Fibroblast of lung (primary cell): Measurements from ENCODE around the gene GBF1. TPM values are rescaled to one million over a fixed set of nuclear protein-coding genes. Genes with fewer than 3 reads are reported as not detected.

Experiments used
- DNase-seq, 2 donors: peaks; one replicate each; pipeline versions ENCODE4 v3.0.0 to v3.0.0-alpha.2; 2010; ENCODE audit warnings: low read depth in 2 of 2
- H2AFZ ChIP-seq: 2 replicates; pipeline ENCODE4 v1.5.1; 2012; ENCODE audit warnings: low read length, control low read depth, inconsistent platforms
- H3K27ac ChIP-seq: 2 replicates; pipeline ENCODE4 v1.5.1; 2011; ENCODE audit warnings: low read length, control low read depth; ENCODE audit not compliant: insufficient read depth
- H3K27me3 ChIP-seq: 2 replicates; pipeline ENCODE4 v1.5.1; 2011; ENCODE audit warnings: mild to moderate bottlenecking, low read length; ENCODE audit not compliant: control insufficient read depth, insufficient read depth
- H3K36me3 ChIP-seq: 2 replicates; pipeline ENCODE4 v1.5.1; 2011; ENCODE audit warnings: low read length; ENCODE audit not compliant: control insufficient read depth, insufficient read depth
- H3K4me1 ChIP-seq: 2 replicates; pipeline ENCODE4 v1.5.1; 2011; ENCODE audit warnings: low read length; ENCODE audit not compliant: control insufficient read depth, insufficient read depth; ENCODE audit errors: extremely low read depth
- H3K4me2 ChIP-seq: 2 replicates; pipeline ENCODE4 v1.5.1; 2011; ENCODE audit warnings: low read length, control low read depth; ENCODE audit not compliant: insufficient read depth; ENCODE audit errors: extremely low read depth
- H3K4me3 ChIP-seq, 4 experiments: fragments of 200-600 bp in 1 of 4; sonication (generic) in 1 of 4; replicated peaks in 1 of 4; 2 replicates each; pipeline ENCODE4 v1.5.1; 2011 to 2016; ENCODE audit warnings: low read length in 4 of 4, low read depth in 3 of 4, mild to moderate bottlenecking in 3 of 4, control low read depth in 2 of 4, inconsistent platforms in 1 of 4, mixed read lengths in 1 of 4; ENCODE audit not compliant: insufficient read depth in 1 of 4; ENCODE audit errors: control extremely low read depth in 1 of 4
- H3K79me2 ChIP-seq: 2 replicates; pipeline ENCODE4 v1.5.1; 2012; ENCODE audit warnings: mild to moderate bottlenecking, low read length, inconsistent platforms; ENCODE audit not compliant: control insufficient read depth, insufficient read depth
- H3K9ac ChIP-seq: 2 replicates; pipeline ENCODE4 v1.5.1; 2011; ENCODE audit warnings: mild to moderate bottlenecking, low read length, control low read depth; ENCODE audit not compliant: insufficient read depth
- H3K9me3 ChIP-seq: 2 replicates; pipeline ENCODE4 v1.5.1; 2012; ENCODE audit warnings: low read depth, low read length; ENCODE audit not compliant: control insufficient read depth, insufficient read depth
- H4K20me1 ChIP-seq: 2 replicates; pipeline ENCODE4 v1.5.1; 2011; ENCODE audit warnings: low read length; ENCODE audit not compliant: control insufficient read depth, insufficient read depth; ENCODE audit errors: extremely low read depth
- EZH2 ChIP-seq: IDR thresholded peaks from 2 replicates; pipeline ENCODE4 v1.5.1; 2012; ENCODE audit warnings: low read length, control low read depth, mild to moderate bottlenecking; ENCODE audit errors: missing control alignments
- polyA plus RNA-seq, 2 donors: library from polyadenylated mRNA; depleted of rRNA in 1 of 2; stranded (reverse) in 1 of 2; unstranded in 1 of 2; fragments of >200 nt; gene quantifications; 2 replicates each; pipeline ENCODE4 v1.2.1, GENCODE V29; 2011 to 2012; ENCODE audit warnings: missing spikeins in 1 of 2
- total RNA-seq: library from RNA; depleted of rRNA; stranded (reverse); fragments of >200 nt; gene quantifications from 2 replicates; pipeline ENCODE4 v1.2.1, GENCODE V29; 2014
- TF ChIP-seq, protein P1 (sequence below), 2 donors: IDR thresholded peaks in 1 of 2; conservative IDR thresholded peaks in 1 of 2; 1 replicate in 1 of 2; 2 replicates in 1 of 2; pipeline ENCODE4 v1.5.1; 2011 to 2012; ENCODE audit warnings: low read length in 2 of 2, control low read depth in 1 of 2, inconsistent platforms in 1 of 2, low read depth in 1 of 2, mild to moderate bottlenecking in 1 of 2

The GBF1 gene
- total and polyA plus RNA-seq, 2 donors (not counting 1 experiment from before 2014, with no cell fraction given): 24.1 to 24.6 TPM

DNA sequence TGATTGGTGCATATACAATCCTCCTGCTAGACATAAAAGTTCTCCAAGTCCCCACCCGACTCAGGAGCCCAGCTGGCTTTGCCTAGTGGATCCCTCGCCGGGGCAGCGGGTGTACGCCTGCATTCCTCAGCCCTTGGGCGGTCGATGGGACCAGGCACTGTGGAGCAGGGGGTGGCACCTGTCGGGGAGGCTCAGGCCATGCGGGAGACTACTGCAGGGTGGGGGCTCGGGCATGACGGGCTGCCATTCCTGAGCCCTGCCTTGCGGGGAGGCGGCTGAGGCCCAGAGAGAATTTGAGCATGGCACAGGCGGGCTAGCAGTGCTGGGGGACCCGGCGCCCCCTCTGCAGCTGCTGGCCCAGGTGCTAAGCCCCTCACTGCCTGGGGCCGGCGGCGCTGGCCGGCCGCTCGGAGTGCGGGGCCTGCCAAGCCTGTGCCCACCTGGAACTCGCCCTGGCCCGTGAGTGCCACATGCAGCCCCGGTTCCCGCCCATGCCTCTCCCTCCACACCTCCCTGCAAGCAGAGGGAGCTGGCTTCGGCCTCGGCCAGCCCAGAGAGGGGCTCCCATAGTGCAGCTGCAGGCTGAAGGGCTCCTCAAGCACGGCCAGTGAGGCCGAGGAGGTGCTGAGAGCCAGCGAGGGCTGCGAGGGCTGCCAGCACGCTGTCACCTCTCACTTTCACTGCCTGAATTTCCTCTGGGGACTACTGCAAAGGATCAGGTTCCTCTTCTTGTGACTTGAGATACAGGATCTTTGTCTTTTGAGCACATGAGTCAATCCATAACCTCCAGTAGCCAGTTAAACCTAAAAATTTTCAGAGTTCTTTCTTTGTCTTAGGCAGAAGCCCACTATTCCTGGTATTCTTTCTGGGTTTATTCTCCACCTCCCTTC is 44.3 kb upstream of the GBF1 start:
- no peaks in the 10 kb centered on the region for H4K20me1 ChIP-seq

DNA sequence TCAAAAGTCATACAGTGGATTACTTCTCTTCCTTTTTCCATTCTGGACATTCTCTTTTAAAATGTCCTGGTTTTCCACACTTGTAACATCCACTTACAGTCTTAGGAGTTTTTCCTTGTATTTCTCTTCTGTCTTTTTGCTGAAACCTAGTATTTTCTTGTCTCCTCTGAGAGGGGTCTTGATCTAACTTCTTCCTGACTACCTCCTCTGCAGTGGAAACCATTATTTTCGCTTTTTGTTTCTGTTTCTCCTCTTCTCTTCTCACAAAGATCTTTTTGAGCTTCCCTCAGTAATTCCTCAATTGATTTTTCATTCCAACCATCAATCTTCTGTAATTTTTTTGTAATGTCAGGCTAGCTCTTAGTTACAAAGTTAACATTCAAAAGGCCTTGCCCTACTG is 42.9 kb upstream of the GBF1 start:
- H3K4me2 ChIP-seq: no peak overlapping the region
- H3K79me2 ChIP-seq: no peaks in the 10 kb centered on the region
- H3K27ac ChIP-seq: no peak overlapping the region
- TF ChIP-seq, protein P1, sequence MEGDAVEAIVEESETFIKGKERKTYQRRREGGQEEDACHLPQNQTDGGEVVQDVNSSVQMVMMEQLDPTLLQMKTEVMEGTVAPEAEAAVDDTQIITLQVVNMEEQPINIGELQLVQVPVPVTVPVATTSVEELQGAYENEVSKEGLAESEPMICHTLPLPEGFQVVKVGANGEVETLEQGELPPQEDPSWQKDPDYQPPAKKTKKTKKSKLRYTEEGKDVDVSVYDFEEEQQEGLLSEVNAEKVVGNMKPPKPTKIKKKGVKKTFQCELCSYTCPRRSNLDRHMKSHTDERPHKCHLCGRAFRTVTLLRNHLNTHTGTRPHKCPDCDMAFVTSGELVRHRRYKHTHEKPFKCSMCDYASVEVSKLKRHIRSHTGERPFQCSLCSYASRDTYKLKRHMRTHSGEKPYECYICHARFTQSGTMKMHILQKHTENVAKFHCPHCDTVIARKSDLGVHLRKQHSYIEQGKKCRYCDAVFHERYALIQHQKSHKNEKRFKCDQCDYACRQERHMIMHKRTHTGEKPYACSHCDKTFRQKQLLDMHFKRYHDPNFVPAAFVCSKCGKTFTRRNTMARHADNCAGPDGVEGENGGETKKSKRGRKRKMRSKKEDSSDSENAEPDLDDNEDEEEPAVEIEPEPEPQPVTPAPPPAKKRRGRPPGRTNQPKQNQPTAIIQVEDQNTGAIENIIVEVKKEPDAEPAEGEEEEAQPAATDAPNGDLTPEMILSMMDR (conservative IDR thresholded peaks at IDR 0.05 in 1 of 2, IDR thresholded peaks at IDR 0.05 in 1 of 2; ENCODE audit: low read depth in 1 of 2, low read length in 2 of 2): no peak
- H2AFZ ChIP-seq: no peak overlapping the region
- H3K27me3 ChIP-seq: no peaks in the 10 kb centered on the region
- no peaks in the 10 kb centered on the region for H3K36me3 ChIP-seq
- no peak overlapping the region for H3K4me3 ChIP-seq
- no peaks in the 10 kb centered on the region for H3K9me3 ChIP-seq
- H3K4me1 ChIP-seq: no peaks in the 10 kb centered on the region
- DNase-seq: no peak
- no peak overlapping the region for H3K9ac ChIP-seq
- no peaks in the 10 kb centered on the region for H4K20me1 ChIP-seq

More for the DNA sequence above, 44.3 kb upstream of the GBF1 start:
- Histone ChIP-seq H3K4me3 (no peak overlapping the region), H3K9me3 (no peaks in the 10 kb centered on the region), H3K4me1 (no peaks in the 10 kb centered on the region), H3K27me3 (no peaks in the 10 kb centered on the region), H3K9ac (no peak overlapping the region), H2AFZ (no peak overlapping the region), H3K4me2 (no peak overlapping the region), H3K36me3 (no peaks in the 10 kb centered on the region), H3K79me2 (no peaks in the 10 kb centered on the region), H3K27ac (no peak overlapping the region)
- DNase-seq: no peak
- TF ChIP-seq, protein P1 (conservative IDR thresholded peaks at IDR 0.05 in 1 of 2, IDR thresholded peaks at IDR 0.05 in 1 of 2; ENCODE audit: low read depth in 1 of 2, low read length in 2 of 2): no peak
- TF ChIP-seq EZH2: no peak

DNA sequence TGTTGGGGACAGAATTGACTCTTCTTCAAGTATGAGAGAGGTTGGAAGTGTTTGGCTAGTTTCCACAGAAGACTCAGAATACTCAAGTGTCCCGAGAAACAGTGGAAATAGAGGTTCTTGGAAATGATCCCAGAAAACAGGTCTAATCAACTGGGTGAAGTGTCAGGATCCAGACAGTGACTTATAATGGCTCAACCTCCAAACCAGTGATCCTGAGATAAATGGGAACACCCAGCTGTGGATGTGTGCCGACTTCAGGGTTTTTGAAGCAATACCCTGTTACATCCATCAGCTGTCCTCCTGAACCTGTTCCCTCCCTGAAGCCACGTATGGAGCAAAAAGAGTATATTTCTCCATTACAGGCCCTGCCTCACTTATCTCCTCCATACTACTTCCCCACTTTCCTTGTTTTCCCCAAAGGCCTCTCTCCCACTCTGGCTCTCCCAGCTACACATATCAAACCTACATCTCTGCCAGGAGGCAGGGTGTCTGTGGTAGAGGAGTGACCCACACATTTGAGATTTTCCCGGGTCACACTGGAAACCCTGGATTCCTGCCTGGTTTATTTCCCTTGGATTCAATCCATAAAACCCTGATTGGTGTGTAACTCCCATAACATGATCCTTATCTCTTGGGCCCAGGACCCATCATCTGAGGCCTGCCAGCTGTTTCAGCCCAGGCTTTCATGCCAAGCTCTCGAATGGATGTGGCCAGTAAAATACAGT is 36.9 kb upstream of the GBF1 start:
- Histone ChIP-seq H3K9me3 (no peaks in the 10 kb centered on the region), H3K4me1 (no peaks in the 10 kb centered on the region), H3K79me2 (no peaks in the 10 kb centered on the region), H4K20me1 (no peaks in the 10 kb centered on the region), H2AFZ (no peak overlapping the region), H3K36me3 (no peaks in the 10 kb centered on the region), H3K4me2 (no peak overlapping the region), H3K9ac (no peak overlapping the region), H3K27me3 (no peaks in the 10 kb centered on the region), H3K27ac (no peak overlapping the region), H3K4me3 (no peak overlapping the region)
- peak; percentile 49 to 85 for DNase-seq
- TF ChIP-seq, protein P1 (conservative IDR thresholded peaks at IDR 0.05 in 1 of 2, IDR thresholded peaks at IDR 0.05 in 1 of 2; ENCODE audit: low read depth in 1 of 2, low read length in 2 of 2): no peak
- TF ChIP-seq EZH2: no peak
